Tibial nerve (tissue), 4 donors: ENCODE data around the gene PTRH1.

Source experiments
- CTCF ChIP-seq, 5 experiments: fragments of 200-600 bp in 3 of 5; fragments of 450-650 bp in 2 of 5; sonication (generic) in 3 of 5; IDR thresholded peaks; one replicate each; pipeline ENCODE4 v1.5.1; 2016 to 2019; ENCODE audit warnings: antibody characterized with exemption in 5 of 5, mild to moderate bottlenecking in 3 of 5, moderate library complexity in 2 of 5
- EP300 ChIP-seq, 2 donors: sonication (generic); formaldehyde crosslinking; IDR thresholded peaks; one replicate each; pipeline ENCODE4 v1.6.1; 2017; ENCODE audit warnings: antibody characterized with exemption in 2 of 2, mild to moderate bottlenecking in 1 of 2
- POLR2A ChIP-seq, 2 donors: fragments of 450-650 bp; IDR thresholded peaks; one replicate each; pipeline ENCODE4 v1.6.1; 2017; ENCODE audit warnings: antibody characterized with exemption in 2 of 2, mild to moderate bottlenecking in 2 of 2, moderate library complexity in 2 of 2

GRCh38 chr9:127679506-127679905, 36.0 kb downstream of the PTRH1 start:
- no peak for TF ChIP-seq CTCF (IDR thresholded peaks at IDR 0.05)
- no peak for TF ChIP-seq POLR2A (IDR thresholded peaks at IDR 0.05)
- TF ChIP-seq EP300 (IDR thresholded peaks at IDR 0.05): no peak
